Thoracic aorta (tissue), 2 donors: ENCODE results near the gene MEGF8. TPM values are rescaled to one million over a fixed set of nuclear protein-coding genes. Genes with fewer than 3 reads are reported as not detected.

ENCODE experiments used
- ATAC-seq: fragments of 150-250 bp; one replicate; pipeline ENCODE4 v1.8.0; 2017; ENCODE audit warnings: low read depth; ENCODE audit not compliant: insufficient number of reproducible peaks, low FRiP score
- DNase-seq: peaks from one replicate; pipeline ENCODE4 v3.0.0-alpha.2; 2020; ENCODE audit warnings: low spot score
- H3K27ac ChIP-seq, 2 donors: fragments of 200-600 bp; sonication (generic); 1 replicate in 1 of 2; 2 replicates in 1 of 2; pipeline ENCODE4 v1.5.1; 2016; ENCODE audit warnings: mild to moderate bottlenecking in 2 of 2, moderate library complexity in 2 of 2
- H3K27me3 ChIP-seq: fragments of 200-600 bp; sonication (generic); replicated peaks from 2 replicates; pipeline ENCODE4 v1.6.0; 2016; ENCODE audit warnings: mild to moderate bottlenecking; ENCODE audit not compliant: insufficient read depth
- H3K36me3 ChIP-seq: fragments of 200-600 bp; sonication (generic); one replicate; pipeline ENCODE4 v1.5.1; 2016
- H3K4me1 ChIP-seq, 2 donors: fragments of 200-600 bp; sonication (generic); 1 replicate in 1 of 2; 2 replicates in 1 of 2; pipeline versions ENCODE4 v1.5.1 to v1.6.0; 2016; ENCODE audit warnings: low read depth in 2 of 2, mild to moderate bottlenecking in 1 of 2; ENCODE audit not compliant: control insufficient read depth in 1 of 2
- H3K4me3 ChIP-seq: fragments of 200-600 bp; sonication (generic); 2 replicates; pipeline ENCODE4 v1.5.1; 2016; ENCODE audit warnings: mild to moderate bottlenecking
- H3K9me3 ChIP-seq: fragments of 200-600 bp; sonication (generic); 2 replicates; pipeline ENCODE4 v1.5.1; 2016
- total RNA-seq, 2 donors: library from RNA; depleted of rRNA; stranded (reverse); fragments of >200 nt; gene quantifications; one replicate each; pipeline versions ENCODE4 v1.1.0 to v1.2.3, GENCODE V29; 2016
- TF ChIP-seq, protein P1 (sequence below): fragments of 200-600 bp; sonication (generic); IDR thresholded peaks from one replicate; pipeline ENCODE4 v1.5.1; 2019; ENCODE audit warnings: antibody characterized with exemption

MEGF8 gene
- total RNA-seq, 2 donors from 2014 or later, result 19.5 to 24.4 TPM

- no peak for ATAC-seq
- peaks cover 6% of the 10 kb centered on the region for H3K27me3 ChIP-seq
- no peak overlapping the region for H3K27ac ChIP-seq
- DNase-seq, result no peak
- H3K9me3 ChIP-seq, result no peaks in the 10 kb centered on the region
- TF ChIP-seq, protein P1, sequence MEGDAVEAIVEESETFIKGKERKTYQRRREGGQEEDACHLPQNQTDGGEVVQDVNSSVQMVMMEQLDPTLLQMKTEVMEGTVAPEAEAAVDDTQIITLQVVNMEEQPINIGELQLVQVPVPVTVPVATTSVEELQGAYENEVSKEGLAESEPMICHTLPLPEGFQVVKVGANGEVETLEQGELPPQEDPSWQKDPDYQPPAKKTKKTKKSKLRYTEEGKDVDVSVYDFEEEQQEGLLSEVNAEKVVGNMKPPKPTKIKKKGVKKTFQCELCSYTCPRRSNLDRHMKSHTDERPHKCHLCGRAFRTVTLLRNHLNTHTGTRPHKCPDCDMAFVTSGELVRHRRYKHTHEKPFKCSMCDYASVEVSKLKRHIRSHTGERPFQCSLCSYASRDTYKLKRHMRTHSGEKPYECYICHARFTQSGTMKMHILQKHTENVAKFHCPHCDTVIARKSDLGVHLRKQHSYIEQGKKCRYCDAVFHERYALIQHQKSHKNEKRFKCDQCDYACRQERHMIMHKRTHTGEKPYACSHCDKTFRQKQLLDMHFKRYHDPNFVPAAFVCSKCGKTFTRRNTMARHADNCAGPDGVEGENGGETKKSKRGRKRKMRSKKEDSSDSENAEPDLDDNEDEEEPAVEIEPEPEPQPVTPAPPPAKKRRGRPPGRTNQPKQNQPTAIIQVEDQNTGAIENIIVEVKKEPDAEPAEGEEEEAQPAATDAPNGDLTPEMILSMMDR, result no peak
- no peaks in the 10 kb centered on the region for H3K36me3 ChIP-seq
- peaks cover 2% of the 10 kb centered on the region in 2 donors for H3K4me1 ChIP-seq
- no peak overlapping the region for H3K4me3 ChIP-seq
These were observed 66.7 kb downstream of the MEGF8 start for GRCh38 chr19:42392165-42392564.

DNA sequence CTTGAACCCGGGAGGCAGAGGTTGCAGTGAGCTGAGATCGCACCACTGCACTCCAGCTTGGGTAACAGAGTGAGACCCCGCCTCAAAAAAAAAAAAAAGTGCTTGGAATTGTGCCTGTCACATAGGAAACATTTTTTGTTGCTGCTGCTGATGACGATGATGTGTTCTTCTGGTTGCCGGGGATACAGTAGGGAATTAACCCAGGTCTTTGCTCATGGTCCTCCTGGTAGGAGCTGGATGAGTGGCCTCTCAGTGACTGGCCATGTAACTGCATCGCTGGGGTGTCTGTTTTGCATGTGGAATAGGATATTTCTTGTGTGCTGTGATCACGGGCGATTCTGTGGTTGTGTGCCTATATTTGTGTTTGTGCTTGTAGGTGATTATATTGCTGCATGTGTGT lies 69.3 kb downstream of the MEGF8 start:
- H3K27me3 ChIP-seq, result no peaks in the 10 kb centered on the region
- H3K4me3 ChIP-seq, result no peak overlapping the region
- no peak for ATAC-seq
- H3K27ac ChIP-seq, result no peak overlapping the region
- H3K4me1 ChIP-seq, result peaks cover 5 to 8% of the 10 kb centered on the region in 2 donors
- no peaks in the 10 kb centered on the region for H3K9me3 ChIP-seq
- DNase-seq, result no peak
- TF ChIP-seq, protein P1, result no peak
- H3K36me3 ChIP-seq, result no peaks in the 10 kb centered on the region

GRCh38 chr19:42396381-42397262 lies 71.2 kb downstream of the MEGF8 start:
- Histone ChIP-seq H3K27ac (peak overlapping the region; percentile 78 to 79), H3K36me3 (no peaks in the 10 kb centered on the region), H3K9me3 (no peaks in the 10 kb centered on the region), H3K27me3 (no peaks in the 10 kb centered on the region), H3K4me3 (peak overlapping the region; percentile 71), H3K4me1 (peaks cover 8 to 14% of the 10 kb centered on the region in 2 donors)
- ATAC-seq (peak; percentile 99), DNase-seq (peak; percentile 87)
- TF ChIP-seq, protein P1, result no peak

DNA sequence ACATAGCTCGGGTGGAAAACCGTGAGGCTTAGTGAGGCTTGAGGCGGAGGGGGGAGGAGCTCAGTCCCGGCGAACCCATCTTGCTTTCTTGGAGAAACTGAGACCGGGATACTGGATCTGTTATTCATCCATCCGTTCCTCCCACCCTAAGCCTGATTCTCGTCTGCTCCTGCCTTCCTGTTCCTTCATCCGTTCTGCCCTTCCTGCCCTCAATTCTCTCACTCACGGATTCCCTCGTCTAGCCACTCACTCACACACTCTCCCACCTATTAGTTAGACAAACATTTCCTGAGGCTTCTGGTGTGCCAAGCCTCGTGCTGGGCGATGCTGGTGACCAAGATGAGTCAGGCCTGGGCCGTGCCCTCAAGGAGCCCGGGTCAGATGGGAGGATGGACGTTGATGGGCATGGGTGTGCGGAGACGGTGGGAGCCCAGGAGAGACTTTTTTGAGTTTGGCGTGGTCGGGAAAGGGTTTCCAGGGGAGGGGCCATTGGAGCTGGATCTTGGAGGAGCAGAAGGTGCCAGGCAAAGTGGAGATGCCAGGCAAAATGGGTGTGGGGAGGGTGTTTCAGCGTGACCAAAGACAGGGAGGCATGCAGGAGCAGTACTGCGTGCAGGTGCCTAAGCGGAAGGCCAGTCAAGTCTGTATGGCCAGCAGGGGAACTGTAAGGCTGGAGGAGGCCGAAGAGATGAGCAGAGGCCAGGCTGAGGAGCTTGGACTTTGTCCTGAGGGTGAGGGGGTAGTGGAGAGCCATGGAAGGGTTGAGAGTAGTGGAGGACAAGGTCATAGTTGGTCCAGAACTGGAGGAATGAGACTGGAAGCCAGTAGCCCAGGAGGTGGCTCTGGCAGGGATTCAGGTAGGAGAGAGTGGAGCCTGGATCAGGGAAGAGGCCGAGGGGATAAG lies 72.1 kb downstream of the MEGF8 start:
- TF ChIP-seq, protein P1, result no peak
- DNase-seq (no peak), ATAC-seq (no peak)
- Histone ChIP-seq H3K4me1 (peaks cover 8 to 21% of the 10 kb centered on the region in 2 donors), H3K4me3 (peak overlapping the region; percentile 71), H3K36me3 (no peaks in the 10 kb centered on the region), H3K27me3 (no peaks in the 10 kb centered on the region), H3K9me3 (no peaks in the 10 kb centered on the region), H3K27ac (peak overlapping the region; percentile 78 to 79)

- Histone ChIP-seq H3K4me3 (no peak overlapping the region), H3K27ac (no peak overlapping the region), H3K36me3 (no peaks in the 10 kb centered on the region), H3K4me1 (peaks cover 8 to 21% of the 10 kb centered on the region in 2 donors), H3K9me3 (no peaks in the 10 kb centered on the region), H3K27me3 (no peaks in the 10 kb centered on the region)
- TF ChIP-seq, protein P1, result no peak
- ATAC-seq (no peak), DNase-seq (no peak)
These were observed 75.0 kb downstream of the MEGF8 start for GRCh38 chr19:42400404-42400803.
